Testis (tissue), 3 donors: ENCODE data around the gene HMOX1. TPM values are rescaled to one million over a fixed set of nuclear protein-coding genes. Genes with fewer than 3 reads are reported as not detected.
"Not testable (repeated sequence)": the region's sequence is repeated elsewhere in the genome, so short reads cannot be mapped to it uniquely, and the experiment has no call there.

Experiments
- DNase-seq: peaks from one replicate; pipeline ENCODE4 v3.0.0-alpha.2; 2019
- H3K27ac ChIP-seq, 2 donors: fragments of 200-600 bp; sonication (generic); one replicate each; pipeline ENCODE4 v1.5.1; 2019
- H3K27me3 ChIP-seq: fragments of 200-600 bp; sonication (generic); one replicate; pipeline ENCODE4 v1.5.1; 2019
- H3K36me3 ChIP-seq: fragments of 200-600 bp; sonication (generic); one replicate; pipeline ENCODE4 v1.5.1; 2017; ENCODE audit warnings: low read depth; ENCODE audit errors: missing control alignments
- H3K4me1 ChIP-seq: fragments of 200-600 bp; sonication (generic); one replicate; pipeline ENCODE4 v1.5.1; 2019
- H3K4me3 ChIP-seq, 2 donors: fragments of 200-600 bp; sonication (generic); one replicate each; pipeline ENCODE4 v1.5.1; 2017 to 2019
- H3K9me3 ChIP-seq: fragments of 200-600 bp; sonication (generic); one replicate; pipeline ENCODE4 v1.5.1; 2017
- POLR2A ChIP-seq: fragments of 450-650 bp; IDR thresholded peaks from one replicate; pipeline ENCODE4 v1.6.1; 2017; ENCODE audit warnings: antibody characterized with exemption, mild to moderate bottlenecking, moderate library complexity
- WGBS, 2 donors: methylation state at CpG; one replicate each; pipeline ENCODE4 v1.1.5; 2018; 5-methylcytosine and 5-hydroxymethylcytosine counted together
- intact Hi-C: fragments of 100-400 bp; cut with DNase I; formaldehyde crosslinking; loops from one replicate; pipeline ENCODE4 v1.15.1; 2023; ENCODE audit warnings: low total_unique reads
- polyA plus RNA-seq: library from polyadenylated mRNA; stranded (reverse); fragments of 350-450 nt; fragmentation: Illumina TruSeq; extraction: RNeasy Lipid Tissue Mini Kit (QIAGEN cat#74804); gene quantifications from one replicate; pipeline ENCODE4 v1.2.3, GENCODE V29; 2014; ENCODE audit warnings: low read depth, low replicate concordance; ENCODE audit not compliant: insufficient read depth
- total RNA-seq, 2 donors: library from RNA; depleted of rRNA; stranded (reverse); fragments of >200 nt; gene quantifications; one replicate each; pipeline ENCODE4 v1.2.3, GENCODE V29; 2016
- TF ChIP-seq, protein P1 (sequence below), 3 experiments: fragments of 450-650 bp in 2 of 3; fragments of 200-600 bp in 1 of 3; sonication (generic) in 1 of 3; IDR thresholded peaks; one replicate each; pipeline ENCODE4 v1.5.1; 2016 to 2019; ENCODE audit warnings: antibody characterized with exemption in 3 of 3, mild to moderate bottlenecking in 2 of 3, moderate library complexity in 1 of 3

HMOX1 gene
- total and polyA plus RNA-seq, 3 donors from 2014 or later: 22.0 to 37.8 (median 35.2) TPM

DNA sequence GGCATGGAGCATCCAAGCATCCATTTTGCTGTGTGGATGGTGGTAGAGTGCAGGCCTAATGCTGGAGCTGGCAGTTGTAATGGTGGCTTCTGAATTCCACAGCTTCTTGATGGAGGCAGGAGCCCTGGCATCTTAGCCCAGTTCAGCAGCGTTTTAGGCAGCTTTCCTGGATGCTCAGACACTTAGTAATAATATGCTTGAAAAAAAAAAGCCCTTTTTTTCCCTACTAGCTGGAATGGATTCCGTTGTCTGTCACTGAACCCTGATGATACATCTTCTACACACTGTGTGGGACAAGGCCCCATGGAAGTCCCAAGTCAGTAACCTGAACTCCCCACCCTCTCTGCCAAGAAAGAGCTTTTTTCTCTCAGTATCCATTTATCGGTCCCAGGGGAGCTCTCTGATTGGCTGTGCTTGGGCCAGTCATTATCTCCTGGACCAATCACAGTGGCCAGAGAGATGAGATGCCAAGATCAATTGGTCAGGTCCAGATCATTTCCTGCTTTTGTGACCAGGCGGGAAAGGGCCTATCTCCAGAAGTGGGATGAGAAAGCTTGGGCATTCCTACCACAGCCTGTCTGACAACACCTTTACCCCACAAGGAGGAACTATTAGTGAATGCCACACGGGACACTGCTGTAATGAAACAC, 53.3 kb downstream of the HMOX1 start:
- Histone ChIP-seq H3K9me3 (no peaks in the 10 kb centered on the region), H3K4me3 (no peak overlapping the region), H3K27me3 (no peaks in the 10 kb centered on the region), H3K4me1 (peaks cover 5% of the 10 kb centered on the region), H3K27ac (no peak overlapping the region), H3K36me3 (no peaks in the 10 kb centered on the region)
- TF ChIP-seq POLR2A: no peak
- WGBS, 2 donors: 84 to 92% methylated on average over 5 of the region's 5 CpGs
- no peak for DNase-seq
- intact Hi-C loops: loop anchor here (10.0 kb wide), 1 partner anchor 79 kb away; no protein-coding TSS in a partner anchor

DNA sequence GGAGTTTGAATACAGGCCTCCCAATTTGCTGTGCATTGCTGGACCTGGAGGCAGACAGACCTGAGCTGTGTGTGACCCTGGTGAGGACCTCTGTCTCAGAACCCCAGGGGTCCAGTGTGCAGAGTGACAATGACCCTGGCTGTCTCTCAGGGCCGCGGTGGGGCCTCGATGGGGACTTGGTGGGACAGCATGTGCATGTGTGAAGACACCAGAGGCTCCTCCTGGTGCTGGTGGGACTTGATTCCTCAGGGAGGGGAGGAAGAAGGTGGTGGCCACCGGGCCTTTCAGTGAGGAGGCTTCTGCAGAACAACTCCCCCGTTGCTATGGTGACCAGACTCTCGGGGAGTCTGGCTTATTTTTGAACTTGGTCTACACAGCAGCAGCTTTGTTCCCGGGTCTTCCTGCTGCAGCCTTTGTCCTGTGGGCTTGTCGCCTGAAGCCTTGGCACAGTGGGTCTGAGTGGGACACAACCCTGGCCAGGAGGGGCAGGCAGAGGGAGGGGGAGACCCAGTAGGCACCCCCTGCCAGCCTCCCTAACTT, 54.4 kb downstream of the HMOX1 start:
- intact Hi-C loops: loop anchor here (10.0 kb wide), 1 partner anchor 80 kb away; no protein-coding TSS in a partner anchor
- WGBS, 2 donors: 80 to 95% methylated on average over 3 to 8 of the region's 8 CpGs
- TF ChIP-seq POLR2A: no peak
- TF ChIP-seq, protein P1, sequence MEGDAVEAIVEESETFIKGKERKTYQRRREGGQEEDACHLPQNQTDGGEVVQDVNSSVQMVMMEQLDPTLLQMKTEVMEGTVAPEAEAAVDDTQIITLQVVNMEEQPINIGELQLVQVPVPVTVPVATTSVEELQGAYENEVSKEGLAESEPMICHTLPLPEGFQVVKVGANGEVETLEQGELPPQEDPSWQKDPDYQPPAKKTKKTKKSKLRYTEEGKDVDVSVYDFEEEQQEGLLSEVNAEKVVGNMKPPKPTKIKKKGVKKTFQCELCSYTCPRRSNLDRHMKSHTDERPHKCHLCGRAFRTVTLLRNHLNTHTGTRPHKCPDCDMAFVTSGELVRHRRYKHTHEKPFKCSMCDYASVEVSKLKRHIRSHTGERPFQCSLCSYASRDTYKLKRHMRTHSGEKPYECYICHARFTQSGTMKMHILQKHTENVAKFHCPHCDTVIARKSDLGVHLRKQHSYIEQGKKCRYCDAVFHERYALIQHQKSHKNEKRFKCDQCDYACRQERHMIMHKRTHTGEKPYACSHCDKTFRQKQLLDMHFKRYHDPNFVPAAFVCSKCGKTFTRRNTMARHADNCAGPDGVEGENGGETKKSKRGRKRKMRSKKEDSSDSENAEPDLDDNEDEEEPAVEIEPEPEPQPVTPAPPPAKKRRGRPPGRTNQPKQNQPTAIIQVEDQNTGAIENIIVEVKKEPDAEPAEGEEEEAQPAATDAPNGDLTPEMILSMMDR (IDR thresholded peaks at IDR 0.05): no peak

DNA sequence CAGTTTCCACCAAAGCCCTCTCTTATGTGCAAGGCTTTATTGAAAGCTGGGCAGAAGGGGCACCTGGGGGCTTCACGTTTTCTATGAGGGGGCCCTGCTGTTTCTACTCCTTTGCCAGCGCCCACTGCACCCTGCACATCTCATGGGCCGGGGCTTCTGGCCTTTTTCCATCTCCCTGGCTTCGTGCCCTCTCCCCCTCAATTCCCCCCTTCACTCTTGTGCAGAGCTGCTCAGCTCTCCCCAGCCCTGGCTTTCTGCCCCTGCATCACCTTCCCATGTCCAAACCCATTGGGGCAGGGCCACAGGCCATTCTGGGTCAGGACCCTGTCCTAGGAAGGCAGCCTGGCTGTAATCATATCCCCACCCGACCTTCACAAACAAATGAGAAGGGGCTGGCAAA, 55.5 kb downstream of the HMOX1 start:
- H3K36me3 ChIP-seq: no peaks in the 10 kb centered on the region
- no peaks in the 10 kb centered on the region for H3K27me3 ChIP-seq
- peaks cover under 1% of the 10 kb centered on the region for H3K4me1 ChIP-seq
- intact Hi-C loops: loop anchor here (10.0 kb wide), 1 partner anchor 82 kb away; no protein-coding TSS in a partner anchor
- no peak for DNase-seq
- no peak for TF ChIP-seq POLR2A
- TF ChIP-seq, protein P1 (IDR thresholded peaks at IDR 0.05): no peak
- no peak overlapping the region for H3K4me3 ChIP-seq
- no peaks in the 10 kb centered on the region for H3K9me3 ChIP-seq
- 66 to 73% methylated on average over 5 of the region's 5 CpGs for WGBS, 2 donors
- no peak overlapping the region for H3K27ac ChIP-seq

More for the DNA sequence above, 54.4 kb downstream of the HMOX1 start:
- no peak overlapping the region for H3K27ac ChIP-seq
- no peaks in the 10 kb centered on the region for H3K27me3 ChIP-seq
- no peak for DNase-seq
- no peaks in the 10 kb centered on the region for H3K9me3 ChIP-seq
- peaks cover 5% of the 10 kb centered on the region for H3K4me1 ChIP-seq
- H3K4me3 ChIP-seq: no peak overlapping the region
- no peaks in the 10 kb centered on the region for H3K36me3 ChIP-seq

DNA sequence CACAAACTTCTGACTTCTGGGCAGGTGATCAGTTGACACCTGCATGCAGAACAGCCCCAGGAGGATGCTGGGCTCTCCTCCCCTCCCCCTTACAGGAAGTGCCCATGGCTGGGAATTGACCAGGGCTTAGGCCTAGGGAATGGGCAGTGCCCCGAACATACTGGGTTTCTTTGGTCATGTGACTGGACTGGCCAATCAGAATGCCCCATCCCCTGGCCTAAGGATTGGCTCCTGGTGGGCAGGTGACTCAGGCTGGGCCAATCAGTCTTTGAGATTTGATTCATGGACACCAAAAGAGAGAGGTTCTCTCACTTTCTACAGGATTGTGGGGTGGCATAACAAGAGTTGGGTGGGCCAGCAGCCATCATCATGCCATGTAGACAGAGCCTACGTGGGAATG, 56.2 kb downstream of the HMOX1 start:
- no peaks in the 10 kb centered on the region for H3K27me3 ChIP-seq
- 71 to 86% methylated on average over 2 of the region's 2 CpGs for WGBS, 2 donors
- TF ChIP-seq, protein P1 (IDR thresholded peaks at IDR 0.05): no peak
- TF ChIP-seq POLR2A: no peak
- DNase-seq: peak; percentile 50
- intact Hi-C loops: loop anchor here (10.0 kb wide), 1 partner anchor 82 kb away; no protein-coding TSS in a partner anchor
- H3K27ac ChIP-seq: no peak overlapping the region
- no peaks in the 10 kb centered on the region for H3K9me3 ChIP-seq
- no peaks in the 10 kb centered on the region for H3K36me3 ChIP-seq
- no peaks in the 10 kb centered on the region for H3K4me1 ChIP-seq
- no peak overlapping the region for H3K4me3 ChIP-seq

DNA sequence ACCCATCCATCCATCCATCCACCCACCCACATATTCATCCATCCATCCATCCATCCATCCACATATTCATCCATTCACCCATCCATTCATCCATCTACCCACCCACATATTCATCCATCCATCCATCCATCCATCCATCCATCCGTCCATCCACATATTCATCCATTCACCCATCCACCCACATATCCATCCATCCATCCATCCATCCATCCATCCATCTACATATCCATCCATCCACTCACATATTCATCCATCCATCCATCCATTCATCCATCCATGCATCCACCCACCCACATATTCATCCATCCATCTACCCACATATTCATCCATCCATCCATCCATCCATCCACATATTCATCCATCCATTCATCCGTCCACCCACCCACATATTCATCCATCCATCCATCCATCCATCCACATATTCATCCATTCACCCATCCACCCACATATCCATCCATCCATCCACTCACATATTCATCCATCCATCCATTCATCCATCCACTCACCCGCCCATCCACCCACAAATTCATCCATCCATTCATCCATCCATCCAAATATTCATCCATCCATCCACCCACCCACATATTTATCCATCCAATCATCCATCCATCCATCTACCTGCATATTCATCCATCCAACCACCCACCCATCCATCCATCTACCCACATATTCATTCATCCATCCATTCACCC, 57.9 kb downstream of the HMOX1 start:
- 60 to 69% methylated on average over 3 of the region's 3 CpGs for WGBS, 2 donors
- intact Hi-C loops: loop anchor here (10.0 kb wide), 1 partner anchor 84 kb away; no protein-coding TSS in a partner anchor
- not testable (repeated sequence) for H3K36me3 ChIP-seq, H3K4me3 ChIP-seq, H3K9me3 ChIP-seq, H3K4me1 ChIP-seq, H3K27ac ChIP-seq, H3K27me3 ChIP-seq, DNase-seq
